K562 (cell line): ENCODE data around the gene NR3C2. TPM values are rescaled to one million over a fixed set of nuclear protein-coding genes. Genes with fewer than 3 reads are reported as not detected.

ENCODE experiments used
- ATAC-seq: fragments of 200-7000 bp; cut with Tn5 transposase; 3 replicates; pipeline ENCODE4 v1.9.1; 2020; ENCODE audit warnings: moderate library complexity
- BruUV-seq: library from RNA; stranded (reverse); fragments of 400-500 nt; replicated peaks from 2 replicates; lab custom pipeline; 2021; lab: Mats Ljungman, UMichigan
- CTCF ChIA-PET: fragments of 300-600 bp; formaldehyde crosslinking; extraction: SDS; loops from one replicate; lab custom pipeline; 2021; ENCODE audit warnings: low intra/inter-chr PET ratio; lab: Yijun Ruan, JAX
- POLR2A ChIA-PET: fragments of 300-600, 350-650 bp; sonication (Branson Sonifier 250); formaldehyde crosslinking; extraction: SDS; loops from one replicate; lab custom pipeline; 2021; ENCODE audit warnings: antibody characterized with exemption, inconsistent platforms; lab: Yijun Ruan, JAX
- DNase-seq, 4 experiments: peaks; one replicate each; pipeline versions ENCODE4 v3.0.0 to v3.0.0-alpha.2; 2011 to 2018; ENCODE audit warnings: low spot score in 3 of 4, mixed read lengths in 3 of 4; ENCODE audit errors: extremely low read depth in 1 of 4
- FAIRE-seq: peaks from 2 replicates; lab custom pipeline; 2011; peaks lifted over from hg19 to GRCh38; lab: Jason Lieb, UNC
- H2AFZ ChIP-seq: 2 replicates; pipeline ENCODE4 v1.6.0; 2011; ENCODE audit warnings: low read depth, low read length, control low read depth, inconsistent platforms
- H3K27ac ChIP-seq: fragments of 200-600 bp; 3 replicates; pipeline ENCODE4 v1.8.0; 2011; ENCODE audit warnings: low read depth, mild to moderate bottlenecking, control low read depth, inconsistent platforms, low read length, moderate library complexity, mixed read lengths; ENCODE audit errors: extremely low read depth
- H3K27me3 ChIP-seq, 2 experiments: fragments of 300-600 bp in 1 of 2; 2 replicates in 1 of 2; 3 replicates in 1 of 2; pipeline versions ENCODE4 v1.6.0 to v1.8.0; 2011; ENCODE audit warnings: inconsistent platforms in 2 of 2, low read length in 2 of 2, mild to moderate bottlenecking in 1 of 2, mixed read lengths in 1 of 2, moderate library complexity in 1 of 2; ENCODE audit not compliant: control insufficient read depth in 2 of 2, insufficient read depth in 2 of 2
- H3K36me3 ChIP-seq: fragments of 300-600 bp; 3 replicates; pipeline ENCODE4 v1.8.0; 2011; ENCODE audit warnings: mild to moderate bottlenecking, low read length, inconsistent platforms; ENCODE audit not compliant: control insufficient read depth, insufficient read depth
- H3K4me1 ChIP-seq, 2 experiments: fragments of 200-600 bp in 1 of 2; replicated peaks in 1 of 2; 2 replicates in 1 of 2; 3 replicates in 1 of 2; pipeline versions ENCODE4 v1.5.1 to v1.8.0; 2011; ENCODE audit warnings: inconsistent platforms in 2 of 2, low read length in 2 of 2, mild to moderate bottlenecking in 1 of 2, mixed read lengths in 1 of 2, moderate library complexity in 1 of 2; ENCODE audit not compliant: control insufficient read depth in 2 of 2, insufficient read depth in 2 of 2
- H3K4me2 ChIP-seq: 2 replicates; pipeline ENCODE4 v1.6.1; 2011; ENCODE audit warnings: low read length, control low read depth, inconsistent platforms, mixed read lengths; ENCODE audit not compliant: insufficient read depth
- H3K4me3 ChIP-seq: fragments of 200-600 bp; sonication (generic), shearing (Covaris generic); 2 replicates; pipeline ENCODE4 v1.5.1; 2016; ENCODE audit warnings: control low read depth, inconsistent platforms
- H3K79me2 ChIP-seq: fragments of 200-600 bp; 3 replicates; pipeline ENCODE4 v1.8.0; 2011; ENCODE audit warnings: low read length, inconsistent platforms; ENCODE audit not compliant: control insufficient read depth, insufficient read depth
- H3K9ac ChIP-seq, 2 experiments: 2 replicates each; pipeline versions ENCODE4 v1.6.0 to v1.6.1; 2011; ENCODE audit warnings: low read depth in 2 of 2, low read length in 2 of 2, control low read depth in 1 of 2, inconsistent platforms in 1 of 2, mild to moderate bottlenecking in 1 of 2, mixed read lengths in 1 of 2; ENCODE audit not compliant: insufficient read depth in 1 of 2
- H3K9me1 ChIP-seq: one replicate; pipeline ENCODE4 v1.6.0; 2011; ENCODE audit warnings: inconsistent platforms, mild to moderate bottlenecking, low read length, moderate library complexity; ENCODE audit not compliant: control insufficient read depth, insufficient read depth
- H3K9me3 ChIP-seq: replicated peaks from 2 replicates; pipeline ENCODE4 v1.5.1; 2011; ENCODE audit warnings: low read depth, low read length, inconsistent platforms; ENCODE audit not compliant: control insufficient read depth, insufficient read depth
- H4K20me1 ChIP-seq: replicated peaks from 2 replicates; pipeline ENCODE4 v1.6.1; 2011; ENCODE audit warnings: low read length, inconsistent platforms, mixed read lengths; ENCODE audit not compliant: control insufficient read depth, insufficient read depth
- C11orf30 ChIP-seq: fragments of 450-650 bp; IDR thresholded peaks from 2 replicates; pipeline ENCODE4 v1.6.1; 2016; ENCODE audit warnings: low read depth, mild to moderate bottlenecking
- CREM ChIP-seq: IDR thresholded peaks from 2 replicates; pipeline ENCODE4 v1.6.1; 2014; ENCODE audit warnings: antibody characterized with exemption, low read depth
- KDM1A ChIP-seq, 2 experiments: fragments of 450-650 bp; IDR thresholded peaks; 2 replicates each; pipeline ENCODE4 v1.6.1; 2016; ENCODE audit warnings: mild to moderate bottlenecking in 2 of 2
- NFATC3 ChIP-seq: fragments of 450-650 bp; IDR thresholded peaks from 2 replicates; pipeline ENCODE4 v1.6.1; 2017; ENCODE audit warnings: mild to moderate bottlenecking
- RBM34 ChIP-seq: fragments of 200-400 bp; formaldehyde crosslinking; IDR thresholded peaks from 2 replicates; pipeline ENCODE4 v1.6.1; 2018; ENCODE audit warnings: low read length, borderline replicate concordance; ENCODE audit not compliant: insufficient read depth
- SMARCA5 ChIP-seq: fragments of 450-650 bp; IDR thresholded peaks from 2 replicates; pipeline ENCODE4 v1.6.1; 2016
- TFAP4 ChIP-seq: sonication (generic); formaldehyde crosslinking; IDR thresholded peaks from 2 replicates; pipeline ENCODE4 v1.8.0; 2022; ENCODE audit warnings: missing genetic modification reagents, mild to moderate bottlenecking, moderate library complexity, borderline replicate concordance
- THAP7 ChIP-seq: fragments of 250-450 bp; sonication (Bioruptor Pico); IDR thresholded peaks from 2 replicates; pipeline ENCODE4 v1.5.0; 2021
- ZNF354B ChIP-seq: fragments of 250-450 bp; sonication (Bioruptor Pico); IDR thresholded peaks from 2 replicates; pipeline ENCODE4 v1.4.0; 2020
- WGBS: fragments of 100-300 bp; shearing (Covaris generic); methylation state at CpG from one replicate; pipeline ENCODE4 v1.1.6; 2016; ENCODE audit warnings: low coverage, mixed read lengths; ENCODE audit not compliant: insufficient coverage; ENCODE audit errors: missing lambda C conversion rate; 5-methylcytosine and 5-hydroxymethylcytosine counted together
- in situ Hi-C: fragments of 300-500 bp; cut with MboI; formaldehyde crosslinking; loops from 4 replicates; pipeline ENCODE4 v1.15.0; 2018; ENCODE audit warnings: inconsistent platforms, mixed read lengths
- intact Hi-C: fragments of 100-400 bp; cut with micrococcal nuclease; formaldehyde crosslinking; loops from 2 replicates; pipeline ENCODE4 v1.14.2; 2022
- polyA plus RNA-seq, 8 experiments: library from polyadenylated mRNA; depleted of rRNA in 4 of 8; stranded (reverse) in 5 of 8; unstranded in 3 of 8; fragments of >200 nt; fragmentation: Nextera tagmentation in 2 of 8; fragmentation: Illumina TruSeq in 1 of 8; extraction: Ambion mirVana in 2 of 8; extraction: Trizol in 1 of 8; gene quantifications; 2 replicates each; pipeline versions ENCODE4 v1.2.1 to v1.2.3, GENCODE V29; 2011 to 2014; ENCODE audit warnings: inconsistent platforms in 1 of 8, missing spikeins in 1 of 8
- total RNA-seq, 7 experiments: library from RNA; depleted of rRNA in 6 of 7; stranded (reverse); fragments of >200 nt in 6 of 7; fragmentation: Illumina TruSeq in 2 of 7; extraction: Trizol in 2 of 7; gene quantifications; 2 replicates each; pipeline versions ENCODE4 v1.2.1 to v1.2.3, GENCODE V29; 2011 to 2021; ENCODE audit warnings: low replicate concordance in 1 of 7

NR3C2 gene
- total and polyA plus RNA-seq, 9 of the 15 experiments (the other 6 are each of a cell fraction or from before 2014, with no cell fraction given): 0.01 to 0.28 (median 0.16) TPM; not detected in 2

DNA sequence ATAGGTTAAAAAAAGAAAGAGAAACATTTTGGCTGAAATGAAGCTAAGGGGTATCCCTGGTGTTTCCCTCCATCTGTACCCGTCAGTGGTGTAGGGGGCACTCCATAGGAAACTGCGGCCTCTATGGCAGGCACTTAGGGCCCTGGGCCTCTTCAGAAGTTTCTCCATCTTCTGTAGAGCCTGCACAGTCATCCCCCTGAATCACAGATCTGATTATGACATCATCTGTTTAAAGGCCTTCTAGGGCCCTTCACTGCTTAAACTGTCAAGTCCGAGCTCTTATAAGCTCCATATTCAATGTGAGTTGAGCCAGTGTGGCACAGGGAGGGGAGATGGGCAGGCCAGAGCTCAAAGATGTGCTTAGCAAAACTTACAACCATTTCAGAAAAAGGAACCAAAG, 241.3 kb downstream of the NR3C2 start:
- POLR2A ChIA-PET: no interaction called here
- H3K4me1 ChIP-seq: no peaks in the 10 kb centered on the region
- TF ChIP-seq C11orf30 (no peak), ZNF354B (CRISPR knock-in tag) (no peak), RBM34 (no peak), CREM (no peak), THAP7 (CRISPR knock-in tag) (no peak), NFATC3 (no peak), SMARCA5 (no peak), TFAP4 (CRISPR knock-in tag) (no peak), KDM1A (IDR thresholded peaks at IDR 0.05) (no peak)
- TF ChIP-seq, all 486 proteins: peak for 0
- no peak overlapping the region for H3K4me3 ChIP-seq
- H3K9ac ChIP-seq: no peak overlapping the region
- no peak for DNase-seq
- no peak overlapping the region for H3K27ac ChIP-seq
- no peaks in the 10 kb centered on the region for H3K36me3 ChIP-seq
- ATAC-seq: no peak
- H3K9me1 ChIP-seq: no peaks in the 10 kb centered on the region
- H2AFZ ChIP-seq: no peak overlapping the region
- CTCF ChIA-PET: no interaction called here
- intact Hi-C loops (no loop called here), in situ Hi-C loops (no loop called here)
- H3K79me2 ChIP-seq: no peaks in the 10 kb centered on the region
- H3K27me3 ChIP-seq: no peaks in the 10 kb centered on the region
- 0% methylated on average over 3 of the region's 3 CpGs for WGBS
- no peaks in the 10 kb centered on the region for H4K20me1 ChIP-seq
- H3K4me2 ChIP-seq: no peak overlapping the region
- no peak for FAIRE-seq
- no peaks in the 10 kb centered on the region for H3K9me3 ChIP-seq
- BruUV-seq: no TSS peak
